Endothelial cell (in vitro differentiated cells): ENCODE measurements around the gene VPS39. TPM values are rescaled to one million over a fixed set of nuclear protein-coding genes. Genes with fewer than 3 reads are reported as not detected.
A peak's percentile ranks its signal among the peaks of the same experiment; 100 is the strongest.

Experiments
- DNase-seq: peaks from one replicate; pipeline ENCODE4 v3.0.0; 2021; ENCODE audit warnings: low spot score
- H3K27ac Mint-ChIP-seq: one replicate; pipeline ENCODE4 v1.8.0; 2021; ENCODE audit warnings: mixed read lengths, inconsistent platforms; ENCODE audit not compliant: unreplicated experiment
- H3K27me3 Mint-ChIP-seq: one replicate; pipeline ENCODE4 v1.8.0; 2021; ENCODE audit warnings: mild to moderate bottlenecking, moderate library complexity, mixed read lengths, inconsistent platforms; ENCODE audit not compliant: unreplicated experiment
- H3K36me3 Mint-ChIP-seq: one replicate; pipeline ENCODE4 v1.8.0; 2021; ENCODE audit warnings: mild to moderate bottlenecking, low read depth, mixed read lengths, inconsistent platforms; ENCODE audit not compliant: unreplicated experiment
- H3K4me1 Mint-ChIP-seq: one replicate; pipeline ENCODE4 v1.8.0; 2021; ENCODE audit warnings: mild to moderate bottlenecking, mixed read lengths, inconsistent platforms; ENCODE audit not compliant: unreplicated experiment
- H3K4me3 Mint-ChIP-seq: one replicate; pipeline ENCODE4 v1.8.0; 2021; ENCODE audit warnings: mild to moderate bottlenecking, mixed read lengths, inconsistent platforms; ENCODE audit not compliant: unreplicated experiment
- H3K9me3 Mint-ChIP-seq: one replicate; pipeline ENCODE4 v1.8.0; 2021; ENCODE audit warnings: mixed read lengths, inconsistent platforms; ENCODE audit not compliant: unreplicated experiment
- total RNA-seq: library from RNA; stranded (reverse); fragmentation: NEBNext Ultra II Directional; extraction: Animal tissue kit (Norgen Biotek cat#: 25700); gene quantifications from one replicate; pipeline ENCODE4 v1.2.1, GENCODE V29; 2021; ENCODE audit not compliant: unreplicated experiment
- TF ChIP-seq, protein P1 (sequence below): fragments of 200-600 bp; sonication (generic); IDR thresholded peaks from one replicate; pipeline ENCODE4 v1.5.0; 2021; ENCODE audit warnings: antibody characterized with exemption; ENCODE audit not compliant: unreplicated experiment

Gene VPS39
- total RNA-seq, 1 donor from 2014 or later, result 66.2 TPM

DNA sequence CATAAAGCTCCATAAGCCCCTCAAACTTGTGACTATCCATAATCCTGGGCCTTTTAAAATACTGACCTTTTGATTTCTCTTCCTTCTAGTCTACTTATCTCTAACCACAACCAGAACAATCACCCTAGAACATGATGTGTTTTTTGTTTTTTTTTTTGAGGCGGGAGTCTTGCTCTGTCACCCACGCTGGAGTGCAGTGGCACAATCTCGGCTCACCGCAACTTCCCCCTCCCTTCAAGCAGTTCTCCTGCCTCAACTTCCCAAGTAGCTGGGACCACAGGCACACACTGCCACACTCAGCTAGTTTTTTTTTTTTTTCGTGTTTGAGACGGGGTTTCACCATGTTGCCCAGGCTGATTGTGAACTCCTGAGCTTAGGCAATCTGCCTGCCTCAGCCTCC is 25.1 kb downstream of the VPS39 start:
- Mint-ChIP-seq H3K27me3 (no peaks in the 10 kb centered on the region), H3K36me3 (peaks cover 37% of the 10 kb centered on the region), H3K9me3 (no peaks in the 10 kb centered on the region), H3K4me3 (no peak overlapping the region), H3K4me1 (no peaks in the 10 kb centered on the region), H3K27ac (no peak overlapping the region)
- TF ChIP-seq, protein P1, sequence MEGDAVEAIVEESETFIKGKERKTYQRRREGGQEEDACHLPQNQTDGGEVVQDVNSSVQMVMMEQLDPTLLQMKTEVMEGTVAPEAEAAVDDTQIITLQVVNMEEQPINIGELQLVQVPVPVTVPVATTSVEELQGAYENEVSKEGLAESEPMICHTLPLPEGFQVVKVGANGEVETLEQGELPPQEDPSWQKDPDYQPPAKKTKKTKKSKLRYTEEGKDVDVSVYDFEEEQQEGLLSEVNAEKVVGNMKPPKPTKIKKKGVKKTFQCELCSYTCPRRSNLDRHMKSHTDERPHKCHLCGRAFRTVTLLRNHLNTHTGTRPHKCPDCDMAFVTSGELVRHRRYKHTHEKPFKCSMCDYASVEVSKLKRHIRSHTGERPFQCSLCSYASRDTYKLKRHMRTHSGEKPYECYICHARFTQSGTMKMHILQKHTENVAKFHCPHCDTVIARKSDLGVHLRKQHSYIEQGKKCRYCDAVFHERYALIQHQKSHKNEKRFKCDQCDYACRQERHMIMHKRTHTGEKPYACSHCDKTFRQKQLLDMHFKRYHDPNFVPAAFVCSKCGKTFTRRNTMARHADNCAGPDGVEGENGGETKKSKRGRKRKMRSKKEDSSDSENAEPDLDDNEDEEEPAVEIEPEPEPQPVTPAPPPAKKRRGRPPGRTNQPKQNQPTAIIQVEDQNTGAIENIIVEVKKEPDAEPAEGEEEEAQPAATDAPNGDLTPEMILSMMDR, result no peak
- no peak for DNase-seq

DNA sequence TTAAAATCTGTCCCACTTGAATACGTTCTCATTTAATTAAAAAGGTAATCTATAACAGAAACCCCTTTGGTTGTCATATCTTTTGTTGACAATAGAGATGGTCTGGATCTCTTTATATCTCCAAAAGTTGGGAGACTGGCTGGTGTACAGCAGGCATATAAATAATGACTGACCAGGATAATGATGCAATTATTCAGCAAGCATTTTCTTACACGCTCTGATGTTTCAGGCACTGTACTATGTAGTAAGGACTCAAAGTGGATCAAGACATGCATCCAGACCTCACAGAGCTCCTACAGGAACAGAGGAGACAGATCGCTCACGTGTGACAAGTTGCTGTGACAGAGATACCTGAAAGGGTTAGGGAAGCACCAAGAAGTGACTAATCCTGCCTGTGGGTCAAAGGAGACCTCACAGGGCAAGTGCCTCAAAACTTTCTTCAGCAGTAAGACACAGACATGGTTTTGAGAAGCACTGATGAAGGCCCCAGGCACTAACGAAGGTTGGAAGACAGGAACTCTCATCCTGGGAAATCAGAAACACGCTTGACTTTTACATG is 25.7 kb downstream of the VPS39 start:
- Mint-ChIP-seq H3K4me3 (no peak overlapping the region), H3K27me3 (no peaks in the 10 kb centered on the region), H3K36me3 (peaks cover 36% of the 10 kb centered on the region), H3K27ac (no peak overlapping the region), H3K4me1 (no peaks in the 10 kb centered on the region), H3K9me3 (no peaks in the 10 kb centered on the region)
- TF ChIP-seq, protein P1, result no peak
- no peak for DNase-seq

DNA sequence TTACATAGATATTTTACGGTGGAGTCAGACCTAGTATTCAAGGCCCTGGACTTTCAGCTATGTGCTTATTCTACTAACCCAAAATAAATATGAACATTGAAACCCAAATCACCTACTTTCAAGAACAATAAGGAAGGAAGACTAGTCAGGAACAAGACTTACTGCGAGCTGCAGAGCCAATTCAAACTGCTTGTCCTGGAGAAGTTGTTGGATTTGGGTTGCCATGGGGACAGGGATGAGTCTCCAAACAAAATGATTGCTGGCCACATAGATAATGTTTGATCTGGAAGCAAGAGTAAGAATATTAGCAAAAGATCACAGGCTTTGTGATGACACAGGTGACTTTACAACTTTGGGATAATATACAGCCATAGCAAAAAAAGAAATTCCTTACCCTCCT is 30.0 kb downstream of the VPS39 start:
- TF ChIP-seq, protein P1, result no peak
- Mint-ChIP-seq H3K4me1 (peaks cover 13% of the 10 kb centered on the region), H3K36me3 (peaks cover 31% of the 10 kb centered on the region), H3K9me3 (no peaks in the 10 kb centered on the region), H3K4me3 (no peak overlapping the region), H3K27me3 (peaks cover 2% of the 10 kb centered on the region), H3K27ac (peak overlapping the region; percentile 84)
- no peak for DNase-seq

DNA sequence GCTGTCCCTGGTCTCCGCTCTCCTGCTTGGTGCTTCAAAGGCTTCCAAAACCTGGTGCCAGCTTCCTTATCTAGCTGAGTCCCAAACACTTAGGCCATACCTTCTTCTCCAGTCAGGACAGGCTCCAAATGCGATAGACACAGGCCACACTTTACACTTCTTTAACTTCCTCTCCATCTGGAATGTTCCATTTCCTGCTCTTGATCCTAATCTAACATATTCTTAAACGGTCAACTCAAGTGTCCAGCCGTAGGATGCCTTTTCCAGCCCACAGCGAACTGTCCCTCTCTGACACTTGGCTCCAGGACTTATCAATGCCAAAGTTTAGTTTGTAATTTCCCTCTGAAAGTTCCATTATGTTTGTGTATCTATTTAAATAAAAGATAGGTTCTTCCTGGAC is 32.4 kb downstream of the VPS39 start:
- H3K4me3 Mint-ChIP-seq, result peak overlapping the region; percentile 45
- TF ChIP-seq, protein P1, result no peak
- DNase-seq, result no peak

DNA sequence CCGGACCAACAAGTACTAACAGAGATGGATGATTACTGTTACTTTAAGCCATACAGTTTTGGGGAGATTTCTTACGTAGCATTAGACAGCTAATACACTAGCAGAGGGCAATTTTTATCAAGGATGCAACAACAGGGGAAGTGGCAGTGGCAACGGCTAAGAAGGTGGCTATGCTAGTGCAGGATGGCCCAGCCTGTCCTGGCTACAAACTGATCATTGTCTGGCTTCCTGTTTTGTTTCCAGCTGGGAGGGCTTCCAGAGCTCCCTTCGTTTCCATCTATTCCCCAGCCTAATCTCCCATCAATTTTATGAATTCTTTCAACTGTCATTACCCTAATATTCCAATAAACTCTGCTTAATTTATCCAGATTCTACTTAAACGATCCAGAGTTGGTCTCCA is 35.6 kb downstream of the VPS39 start:
- H3K4me1 Mint-ChIP-seq, result peaks cover 30% of the 10 kb centered on the region
- TF ChIP-seq, protein P1, result no peak
- H3K27ac Mint-ChIP-seq, result peak overlapping the region; percentile 17
- H3K4me3 Mint-ChIP-seq, result peak overlapping the region; percentile 14
- no peaks in the 10 kb centered on the region for H3K9me3 Mint-ChIP-seq
- no peak for DNase-seq
- peaks cover 2% of the 10 kb centered on the region for H3K27me3 Mint-ChIP-seq
- H3K36me3 Mint-ChIP-seq, result peaks cover 40% of the 10 kb centered on the region

More for the DNA sequence above, 32.4 kb downstream of the VPS39 start:
- H3K27ac Mint-ChIP-seq, result peak overlapping the region; percentile 83
- H3K9me3 Mint-ChIP-seq, result no peaks in the 10 kb centered on the region
- H3K4me1 Mint-ChIP-seq, result peaks cover 30% of the 10 kb centered on the region
- peaks cover 2% of the 10 kb centered on the region for H3K27me3 Mint-ChIP-seq
- H3K36me3 Mint-ChIP-seq, result peaks cover 37% of the 10 kb centered on the region
